LNCAP (cell line): Measurements from ENCODE around the gene EPB41L4B.

Experiments
- TF ChIP-seq, protein P1 (sequence below): fragments of 450-650 bp; IDR thresholded peaks from 2 replicates; pipeline ENCODE4 v1.5.1; 2017; ENCODE audit warnings: mild to moderate bottlenecking

Gene EPB41L4B

DNA sequence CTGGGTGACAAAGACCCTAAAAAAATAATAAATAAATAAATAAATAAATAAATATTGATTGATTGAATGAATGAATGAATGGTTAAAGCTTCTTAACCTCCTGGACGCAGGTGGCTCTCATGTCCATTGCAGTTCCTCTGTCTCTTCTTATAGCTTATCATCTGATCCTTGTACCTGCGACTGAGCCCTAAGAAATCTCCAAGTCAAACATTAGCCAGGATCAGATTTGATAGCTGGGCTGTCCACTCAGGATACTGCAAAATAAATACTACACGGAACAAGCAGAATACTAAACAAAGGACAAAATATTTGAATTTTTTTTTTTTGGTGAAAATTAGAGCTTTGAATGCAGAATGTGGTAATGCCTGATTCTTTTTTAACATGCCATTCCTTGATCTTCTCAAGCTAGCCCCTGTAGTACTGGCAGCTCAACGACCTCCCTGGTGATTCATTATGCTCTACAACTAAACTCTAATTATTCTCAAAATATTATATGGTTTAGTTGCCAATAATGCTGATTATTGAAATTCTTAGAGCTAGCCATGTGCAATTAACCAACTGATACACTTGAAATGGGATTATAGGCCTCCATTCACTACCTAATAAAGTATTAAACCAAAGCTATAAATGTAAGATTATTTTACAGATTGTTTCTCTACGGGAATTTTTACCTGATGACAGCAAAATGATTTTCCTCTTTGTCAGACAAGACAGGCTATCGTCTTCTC lies 191.2 kb downstream of the EPB41L4B start:
- TF ChIP-seq, protein P1, sequence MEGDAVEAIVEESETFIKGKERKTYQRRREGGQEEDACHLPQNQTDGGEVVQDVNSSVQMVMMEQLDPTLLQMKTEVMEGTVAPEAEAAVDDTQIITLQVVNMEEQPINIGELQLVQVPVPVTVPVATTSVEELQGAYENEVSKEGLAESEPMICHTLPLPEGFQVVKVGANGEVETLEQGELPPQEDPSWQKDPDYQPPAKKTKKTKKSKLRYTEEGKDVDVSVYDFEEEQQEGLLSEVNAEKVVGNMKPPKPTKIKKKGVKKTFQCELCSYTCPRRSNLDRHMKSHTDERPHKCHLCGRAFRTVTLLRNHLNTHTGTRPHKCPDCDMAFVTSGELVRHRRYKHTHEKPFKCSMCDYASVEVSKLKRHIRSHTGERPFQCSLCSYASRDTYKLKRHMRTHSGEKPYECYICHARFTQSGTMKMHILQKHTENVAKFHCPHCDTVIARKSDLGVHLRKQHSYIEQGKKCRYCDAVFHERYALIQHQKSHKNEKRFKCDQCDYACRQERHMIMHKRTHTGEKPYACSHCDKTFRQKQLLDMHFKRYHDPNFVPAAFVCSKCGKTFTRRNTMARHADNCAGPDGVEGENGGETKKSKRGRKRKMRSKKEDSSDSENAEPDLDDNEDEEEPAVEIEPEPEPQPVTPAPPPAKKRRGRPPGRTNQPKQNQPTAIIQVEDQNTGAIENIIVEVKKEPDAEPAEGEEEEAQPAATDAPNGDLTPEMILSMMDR = no peak

DNA sequence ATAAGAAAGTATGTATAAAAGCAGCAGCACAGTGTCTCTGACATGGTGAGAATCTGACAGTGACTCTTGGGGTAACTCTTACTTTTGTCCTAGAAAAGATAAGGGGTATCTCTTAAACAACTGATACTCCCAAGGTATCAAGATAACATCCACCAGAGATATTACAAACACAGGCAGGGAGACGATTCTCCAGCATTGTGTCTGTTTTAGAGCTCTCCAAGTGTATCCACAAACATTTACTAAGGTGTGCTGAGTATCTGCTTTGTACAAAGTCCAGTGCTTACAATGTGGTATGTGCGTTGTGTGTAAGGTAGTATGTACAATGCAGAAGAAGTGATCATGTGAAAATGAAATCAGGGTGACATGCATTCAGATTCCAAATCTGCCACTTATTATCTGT lies 196.7 kb downstream of the EPB41L4B start:
- TF ChIP-seq, protein P1 = no peak

DNA sequence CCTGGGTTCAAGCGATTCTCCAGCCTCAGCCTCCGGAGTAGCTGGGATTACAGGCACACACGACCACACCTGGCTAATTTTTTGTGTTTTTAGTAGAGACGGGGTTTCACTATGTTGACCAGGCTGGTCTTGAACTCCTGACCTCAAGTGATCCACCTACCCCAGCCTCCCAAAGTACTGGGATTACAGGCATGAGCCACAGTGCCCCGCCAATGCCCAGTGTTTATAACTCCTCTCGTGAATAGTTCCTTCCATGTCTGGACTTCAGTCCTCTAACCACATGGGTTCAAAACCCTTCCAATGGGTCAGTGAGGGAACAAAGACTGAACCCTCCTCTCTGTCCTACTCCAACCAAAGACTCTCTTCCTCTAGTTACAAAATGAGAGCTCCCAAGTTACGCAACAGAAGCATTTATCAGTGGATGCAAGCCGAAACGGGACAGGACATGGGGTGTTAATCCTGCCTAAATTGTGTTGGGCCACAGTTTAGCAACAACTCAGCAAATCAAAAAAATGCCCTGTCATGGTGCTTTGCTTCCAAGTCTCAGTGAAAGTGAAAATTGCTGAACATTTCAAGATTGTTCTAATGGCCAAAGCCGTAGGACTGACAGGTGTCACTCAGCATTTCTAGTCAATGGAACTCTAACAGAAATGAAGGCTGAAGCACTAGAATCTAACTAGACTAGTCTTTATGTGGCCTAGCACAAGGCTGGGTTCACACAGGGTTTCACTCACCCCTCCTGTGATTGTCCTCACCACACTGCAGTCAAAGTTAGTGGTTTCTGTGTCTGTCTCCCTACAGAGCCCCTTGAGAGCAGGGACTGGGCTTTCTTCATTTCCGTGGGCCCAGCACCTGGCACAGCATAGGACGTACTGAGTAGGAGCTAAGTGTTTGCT lies 197.9 kb downstream of the EPB41L4B start:
- TF ChIP-seq, protein P1 = no peak
